ENCODE measurements around the gene ENTREP1.

The ENTREP1 gene

DNA sequence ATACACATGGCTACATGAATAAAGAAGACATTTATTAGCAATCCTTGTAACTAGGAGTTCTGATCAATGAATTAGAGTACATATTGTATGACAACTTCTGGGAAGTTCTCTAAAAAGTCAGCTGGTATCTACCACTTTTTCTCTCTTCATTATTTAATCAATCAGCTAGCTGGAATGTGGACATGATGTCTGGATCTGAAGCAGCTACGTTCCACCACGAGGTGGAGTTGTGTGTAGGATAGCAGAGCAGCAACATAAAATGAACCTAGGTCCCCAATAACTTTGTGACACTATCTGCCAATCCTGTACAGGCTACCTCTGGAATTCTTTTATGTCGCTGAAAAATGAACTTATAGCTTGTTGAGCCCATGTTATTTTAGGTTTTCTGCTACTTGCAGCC is 32.9 kb upstream of the ENTREP1 start:
- Histone ChIP-seq H3K9me3 (no peaks in the 10 kb centered on the region), H3K4me3 (no peak overlapping the region), H3K4me1 (peaks cover 0 to 5% (median 0%) of the 10 kb centered on the region in 4 donors), H3K27me3 (no peaks in the 10 kb centered on the region), H3K36me3 (no peaks in the 10 kb centered on the region), H3K27ac (no peak overlapping the region)
- intact Hi-C loops (cut with DNase I; ENCODE audit: low total_unique reads), result no loop called here
- TF ChIP-seq, protein P1, sequence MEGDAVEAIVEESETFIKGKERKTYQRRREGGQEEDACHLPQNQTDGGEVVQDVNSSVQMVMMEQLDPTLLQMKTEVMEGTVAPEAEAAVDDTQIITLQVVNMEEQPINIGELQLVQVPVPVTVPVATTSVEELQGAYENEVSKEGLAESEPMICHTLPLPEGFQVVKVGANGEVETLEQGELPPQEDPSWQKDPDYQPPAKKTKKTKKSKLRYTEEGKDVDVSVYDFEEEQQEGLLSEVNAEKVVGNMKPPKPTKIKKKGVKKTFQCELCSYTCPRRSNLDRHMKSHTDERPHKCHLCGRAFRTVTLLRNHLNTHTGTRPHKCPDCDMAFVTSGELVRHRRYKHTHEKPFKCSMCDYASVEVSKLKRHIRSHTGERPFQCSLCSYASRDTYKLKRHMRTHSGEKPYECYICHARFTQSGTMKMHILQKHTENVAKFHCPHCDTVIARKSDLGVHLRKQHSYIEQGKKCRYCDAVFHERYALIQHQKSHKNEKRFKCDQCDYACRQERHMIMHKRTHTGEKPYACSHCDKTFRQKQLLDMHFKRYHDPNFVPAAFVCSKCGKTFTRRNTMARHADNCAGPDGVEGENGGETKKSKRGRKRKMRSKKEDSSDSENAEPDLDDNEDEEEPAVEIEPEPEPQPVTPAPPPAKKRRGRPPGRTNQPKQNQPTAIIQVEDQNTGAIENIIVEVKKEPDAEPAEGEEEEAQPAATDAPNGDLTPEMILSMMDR (IDR thresholded peaks at IDR 0.05), result no peak
- DNase-seq, result no peak

DNA sequence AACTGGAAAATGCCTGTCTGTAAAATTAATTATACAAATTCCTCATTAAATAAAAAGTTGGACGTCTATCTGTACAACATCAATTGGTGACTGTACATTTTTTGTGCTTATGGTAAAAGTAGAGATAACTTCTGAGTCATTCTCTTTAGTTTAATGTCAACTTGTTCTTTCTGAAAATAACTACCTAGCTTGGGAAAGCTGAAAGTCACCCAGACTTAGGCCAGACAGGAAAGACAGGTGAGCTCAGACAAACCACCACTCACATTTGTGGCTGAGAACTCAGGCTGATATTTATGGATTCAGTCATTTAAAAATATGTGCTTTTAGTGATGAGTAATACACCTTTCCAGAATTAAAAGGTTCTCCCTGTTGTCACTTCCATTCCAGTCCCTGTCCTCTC is 31.9 kb upstream of the ENTREP1 start:
- DNase-seq, result no peak
- H3K4me1 ChIP-seq, result peaks cover 0 to 5% (median 0%) of the 10 kb centered on the region in 4 donors
- no peaks in the 10 kb centered on the region for H3K36me3 ChIP-seq
- TF ChIP-seq, protein P1 (IDR thresholded peaks at IDR 0.05), result no peak
- H3K9me3 ChIP-seq, result no peaks in the 10 kb centered on the region
- no peak overlapping the region for H3K27ac ChIP-seq
- no peaks in the 10 kb centered on the region for H3K27me3 ChIP-seq
- H3K4me3 ChIP-seq, result no peak overlapping the region
- intact Hi-C loops (cut with DNase I; ENCODE audit: low total_unique reads), result no loop called here

DNA sequence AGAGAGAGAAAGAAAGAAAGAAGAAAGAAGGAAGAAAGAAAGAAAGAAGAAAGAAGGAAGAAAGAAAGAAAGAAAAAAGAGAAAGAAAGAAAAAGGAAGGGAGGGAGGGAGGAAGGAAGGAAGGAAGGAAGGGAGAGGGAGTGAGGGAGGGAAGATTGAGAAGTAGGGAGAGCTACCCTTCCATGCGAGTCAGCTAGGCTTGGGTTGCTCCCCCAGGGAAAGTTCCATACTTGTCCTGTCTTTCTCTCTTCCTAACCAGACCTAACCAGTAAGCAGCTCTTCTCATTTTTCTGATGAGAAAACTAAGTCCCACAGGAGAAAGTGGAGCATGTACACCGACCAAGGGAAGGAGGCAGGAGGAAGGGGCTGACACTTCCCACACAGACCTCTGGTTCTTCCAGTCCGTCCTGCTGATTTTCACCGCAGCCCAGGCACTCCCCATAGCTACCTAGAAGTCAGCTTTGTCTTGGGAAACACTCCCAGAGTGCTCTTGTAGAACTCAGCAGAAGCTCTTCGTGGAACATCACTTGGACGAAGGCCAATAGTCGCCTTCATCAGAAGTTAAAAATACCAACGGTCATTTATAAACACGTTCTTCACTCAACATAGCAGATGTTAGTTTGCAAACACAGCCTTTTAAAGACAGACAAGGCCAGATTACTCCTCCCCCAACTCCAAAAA is 29.0 kb upstream of the ENTREP1 start:
- intact Hi-C loops (cut with DNase I; ENCODE audit: low total_unique reads), result no loop called here
- DNase-seq, result no peak
- Histone ChIP-seq H3K27ac (no peak overlapping the region), H3K4me1 (peaks cover 0 to 5% (median 0%) of the 10 kb centered on the region in 4 donors), H3K9me3 (no peaks in the 10 kb centered on the region), H3K4me3 (no peak overlapping the region), H3K36me3 (no peaks in the 10 kb centered on the region), H3K27me3 (no peaks in the 10 kb centered on the region)
- TF ChIP-seq, protein P1 (IDR thresholded peaks at IDR 0.05), result no peak

DNA sequence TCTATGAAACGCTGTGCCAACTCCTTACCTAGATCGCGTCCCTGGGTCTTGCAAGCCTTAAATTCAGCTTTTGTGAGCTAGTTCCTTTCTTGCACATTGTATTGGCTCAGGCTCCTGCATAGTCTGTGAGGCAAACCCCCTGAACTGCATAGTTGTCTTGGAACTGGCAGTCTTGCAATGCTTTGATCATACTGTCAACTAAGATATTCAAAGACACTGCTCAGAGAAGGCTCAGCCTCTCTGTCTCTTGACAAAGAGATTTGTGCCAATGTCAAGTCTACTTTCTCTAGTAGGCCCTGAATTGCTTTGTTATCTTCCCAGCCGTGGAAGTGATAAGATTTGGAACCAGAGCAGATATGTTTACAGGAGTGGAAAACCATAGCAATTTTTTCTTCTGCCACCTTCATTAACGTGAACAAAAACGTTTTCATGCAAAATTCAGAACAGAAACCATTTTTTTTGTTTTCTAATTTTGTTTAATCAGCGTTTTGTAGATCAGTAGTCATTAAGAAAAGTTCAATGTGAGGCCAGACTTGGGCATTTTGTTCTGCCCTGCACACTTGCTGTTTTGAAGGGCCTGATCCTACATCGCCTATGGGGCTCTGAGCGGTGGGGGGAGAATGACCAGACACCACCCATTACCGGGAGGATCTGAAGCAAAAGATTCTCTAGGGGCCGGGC is 27.6 kb upstream of the ENTREP1 start:
- DNase-seq, result no peak

DNA sequence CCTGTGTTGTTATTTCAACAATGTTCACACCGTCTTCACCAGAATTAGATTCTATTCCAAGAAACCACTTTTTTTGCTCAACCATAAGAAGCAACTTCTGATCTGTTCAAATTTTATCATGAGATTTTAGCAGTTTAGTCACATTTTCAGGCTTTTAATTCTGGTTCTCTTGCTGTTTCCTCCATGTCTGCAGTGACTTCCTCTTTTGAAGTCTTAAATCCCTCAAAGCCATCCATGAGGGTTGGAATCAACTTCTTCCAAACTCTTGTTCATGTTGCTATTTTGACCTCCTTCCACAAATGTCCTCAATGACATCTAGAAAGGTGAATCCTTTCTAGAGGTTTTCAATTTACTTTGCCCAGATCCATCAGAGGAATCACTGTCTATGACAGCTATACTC is 25.7 kb upstream of the ENTREP1 start:
- no peak overlapping the region for H3K27ac ChIP-seq
- H3K27me3 ChIP-seq, result no peaks in the 10 kb centered on the region
- H3K36me3 ChIP-seq, result no peaks in the 10 kb centered on the region
- no peak for DNase-seq
- intact Hi-C loops (cut with DNase I; ENCODE audit: low total_unique reads), result no loop called here
- no peaks in the 10 kb centered on the region for H3K9me3 ChIP-seq
- no peak overlapping the region for H3K4me3 ChIP-seq
- TF ChIP-seq, protein P1 (IDR thresholded peaks at IDR 0.05), result no peak
- peaks cover 0 to 5% (median 0%) of the 10 kb centered on the region in 4 donors for H3K4me1 ChIP-seq

More for the DNA sequence above, 27.6 kb upstream of the ENTREP1 start:
- no peaks in the 10 kb centered on the region for H3K27me3 ChIP-seq
- TF ChIP-seq, protein P1 (IDR thresholded peaks at IDR 0.05), result no peak
- H3K9me3 ChIP-seq, result no peaks in the 10 kb centered on the region
- no peak overlapping the region for H3K4me3 ChIP-seq
- H3K4me1 ChIP-seq, result peaks cover 0 to 5% (median 0%) of the 10 kb centered on the region in 4 donors
- intact Hi-C loops (cut with DNase I; ENCODE audit: low total_unique reads), result no loop called here
- no peaks in the 10 kb centered on the region for H3K36me3 ChIP-seq
- no peak overlapping the region for H3K27ac ChIP-seq
